GM12892 (cell line): ENCODE results near the gene TULP4.

Experiments
- POLR2A ChIP-seq: IDR thresholded peaks from 2 replicates; pipeline ENCODE4 v1.6.1; 2011; ENCODE audit warnings: low read depth, low read length, control low read depth
- POLR2AphosphoS5 ChIP-seq: IDR thresholded peaks from 2 replicates; pipeline ENCODE4 v1.6.1; 2011; ENCODE audit warnings: low read depth, low read length, control low read depth
- TAF1 ChIP-seq: IDR thresholded peaks from 2 replicates; pipeline ENCODE4 v1.6.1; 2011; ENCODE audit warnings: low read depth, mild to moderate bottlenecking, control low read depth, low read length, borderline replicate concordance

DNA sequence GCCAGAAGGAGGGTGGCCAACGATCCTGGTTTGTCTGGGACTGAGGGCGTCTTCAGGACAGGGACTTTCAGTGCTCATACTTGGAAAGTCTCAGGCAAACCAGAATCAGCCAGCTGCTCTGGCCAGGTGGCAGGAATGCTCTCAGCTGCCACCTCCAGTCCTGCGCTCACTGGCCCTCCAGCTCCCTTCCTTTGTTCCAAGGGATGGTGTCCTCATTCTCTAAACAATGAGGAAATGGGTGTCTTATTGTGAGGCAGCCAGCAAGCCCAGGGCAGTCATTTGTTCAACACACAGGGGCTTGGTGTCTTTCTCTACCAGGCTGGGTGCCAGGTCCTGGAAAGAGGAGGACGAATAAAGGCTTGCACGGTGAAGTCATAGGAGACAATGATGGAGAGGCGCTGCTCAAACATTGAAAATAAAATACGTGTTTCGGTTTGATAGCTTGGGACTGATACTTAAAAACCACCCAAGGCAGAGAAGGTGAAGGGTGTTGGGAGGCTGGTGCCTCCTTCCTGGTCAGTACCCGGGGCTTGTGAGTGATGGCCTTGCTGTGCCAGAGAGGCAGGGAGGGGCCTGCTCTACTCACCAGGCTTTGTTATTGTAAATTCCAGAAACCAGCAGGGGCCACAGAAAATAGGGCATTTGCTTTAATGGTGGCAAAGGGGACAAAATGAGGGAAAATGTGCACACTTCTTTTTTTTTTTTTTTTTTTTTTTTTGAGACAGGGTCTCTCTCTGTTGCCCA, 236.3 kb downstream of the TULP4 start:
- TF ChIP-seq POLR2A (no peak), POLR2AphosphoS5 (no peak), TAF1 (no peak)
